DOHH2 (cell line): Measurements from ENCODE around the gene LYVE1.

Source experiments
- EZH2phosphoT487 ChIP-seq: fragments of 200-600 bp; sonication (generic); IDR thresholded peaks from 2 replicates; pipeline ENCODE4 v1.6.1; 2017; ENCODE audit warnings: borderline replicate concordance, mild to moderate bottlenecking, antibody characterized with exemption, low read length, moderate library complexity, mixed read lengths
- TF ChIP-seq, protein P1 (sequence below): fragments of 200-600 bp; sonication (generic); IDR thresholded peaks from one replicate; pipeline ENCODE4 v1.5.1; 2014; ENCODE audit warnings: antibody characterized with exemption, mild to moderate bottlenecking, low read depth, low read length; ENCODE audit not compliant: poor library complexity, severe bottlenecking

DNA sequence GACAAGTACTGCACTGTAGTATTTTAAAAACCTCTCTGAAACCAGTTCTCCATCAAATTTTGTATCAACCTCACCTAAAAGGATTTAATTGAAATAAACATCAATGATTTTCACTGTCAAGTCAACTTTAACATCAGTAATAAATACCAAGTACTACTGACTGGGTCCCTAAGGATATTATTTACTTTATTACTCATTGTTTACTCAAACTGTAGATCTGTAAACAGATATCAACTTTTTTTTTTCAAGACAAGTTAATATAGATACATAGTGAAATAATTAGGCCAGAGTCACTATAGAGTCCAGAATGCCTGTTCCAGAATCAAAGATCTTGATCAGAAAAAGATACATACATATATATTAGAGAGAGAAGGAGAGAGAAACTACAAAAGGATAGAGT is 29.1 kb downstream of the LYVE1 start:
- TF ChIP-seq, protein P1, sequence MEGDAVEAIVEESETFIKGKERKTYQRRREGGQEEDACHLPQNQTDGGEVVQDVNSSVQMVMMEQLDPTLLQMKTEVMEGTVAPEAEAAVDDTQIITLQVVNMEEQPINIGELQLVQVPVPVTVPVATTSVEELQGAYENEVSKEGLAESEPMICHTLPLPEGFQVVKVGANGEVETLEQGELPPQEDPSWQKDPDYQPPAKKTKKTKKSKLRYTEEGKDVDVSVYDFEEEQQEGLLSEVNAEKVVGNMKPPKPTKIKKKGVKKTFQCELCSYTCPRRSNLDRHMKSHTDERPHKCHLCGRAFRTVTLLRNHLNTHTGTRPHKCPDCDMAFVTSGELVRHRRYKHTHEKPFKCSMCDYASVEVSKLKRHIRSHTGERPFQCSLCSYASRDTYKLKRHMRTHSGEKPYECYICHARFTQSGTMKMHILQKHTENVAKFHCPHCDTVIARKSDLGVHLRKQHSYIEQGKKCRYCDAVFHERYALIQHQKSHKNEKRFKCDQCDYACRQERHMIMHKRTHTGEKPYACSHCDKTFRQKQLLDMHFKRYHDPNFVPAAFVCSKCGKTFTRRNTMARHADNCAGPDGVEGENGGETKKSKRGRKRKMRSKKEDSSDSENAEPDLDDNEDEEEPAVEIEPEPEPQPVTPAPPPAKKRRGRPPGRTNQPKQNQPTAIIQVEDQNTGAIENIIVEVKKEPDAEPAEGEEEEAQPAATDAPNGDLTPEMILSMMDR: no peak
- TF ChIP-seq EZH2phosphoT487: no peak
